Astrocyte of the spinal cord (primary cell): ENCODE measurements around the gene HIP1.

Experiments
- DNase-seq: peaks from one replicate; pipeline ENCODE4 v3.0.0; 2011; ENCODE audit warnings: low read depth, low spot score
- H3K4me3 ChIP-seq: 2 replicates; pipeline ENCODE4 v1.5.1; 2011; ENCODE audit warnings: low read depth, mild to moderate bottlenecking, low read length, moderate library complexity
- CTCF ChIP-seq: IDR thresholded peaks from 2 replicates; pipeline ENCODE4 v1.5.1; 2012; ENCODE audit warnings: low read depth, mild to moderate bottlenecking, low read length, inconsistent platforms
- in situ Hi-C: cut with HindIII; loops from 2 replicates; pipeline ENCODE4 v1.10.0; 2017; ENCODE audit warnings: low sequenced_read_pairs

Gene HIP1

GRCh38 chr7:75546237-75547015 lies 192.3 kb downstream of the HIP1 start:
- TF ChIP-seq CTCF, result no peak
- no peak overlapping the region for H3K4me3 ChIP-seq
- in situ Hi-C loops, result no loop called here
- DNase-seq, result no peak

- H3K4me3 ChIP-seq, result no peak overlapping the region
- in situ Hi-C loops, result no loop called here
- DNase-seq, result no peak
- TF ChIP-seq CTCF, result no peak
These were observed 201.0 kb downstream of the HIP1 start for GRCh38 chr7:75537731-75538130.

GRCh38 chr7:75536940-75537538 lies 201.7 kb downstream of the HIP1 start:
- no peak for TF ChIP-seq CTCF
- H3K4me3 ChIP-seq, result no peak overlapping the region
- in situ Hi-C loops, result no loop called here
- no peak for DNase-seq

- no peak overlapping the region for H3K4me3 ChIP-seq
- in situ Hi-C loops, result no loop called here
- TF ChIP-seq CTCF, result no peak
- no peak for DNase-seq
These were observed 202.2 kb downstream of the HIP1 start for GRCh38 chr7:75536491-75536890.

- no peak overlapping the region for H3K4me3 ChIP-seq
- peak; percentile 60 for DNase-seq
- TF ChIP-seq CTCF, result no peak
- in situ Hi-C loops, result no loop called here
These were observed 203.9 kb downstream of the HIP1 start for GRCh38 chr7:75534727-75535307.

- no peak for DNase-seq
- TF ChIP-seq CTCF, result no peak
- in situ Hi-C loops, result no loop called here
- H3K4me3 ChIP-seq, result no peak overlapping the region
These were observed 204.8 kb downstream of the HIP1 start for GRCh38 chr7:75533926-75534325.
